Kidney epithelial cell (primary cell): Measurements from ENCODE around the gene GM2A. TPM values are rescaled to one million over a fixed set of nuclear protein-coding genes. Genes with fewer than 3 reads are reported as not detected.
"Not testable (repeated sequence)": the region's sequence is repeated elsewhere in the genome, so short reads cannot be mapped to it uniquely, and the experiment has no call there.

ENCODE experiments used
- DNase-seq: peaks from one replicate; pipeline ENCODE4 v3.0.0-alpha.2; 2010; ENCODE audit warnings: low read depth
- H3K27me3 ChIP-seq: 2 replicates; pipeline ENCODE4 v1.6.0; 2011; ENCODE audit warnings: low read length; ENCODE audit not compliant: control insufficient read depth, insufficient read depth
- H3K36me3 ChIP-seq: 2 replicates; pipeline ENCODE4 v1.5.1; 2011; ENCODE audit warnings: low read length; ENCODE audit not compliant: control insufficient read depth, insufficient read depth
- H3K4me3 ChIP-seq: 2 replicates; pipeline ENCODE4 v1.5.1; 2011; ENCODE audit warnings: low read depth, mild to moderate bottlenecking, control low read depth, low read length
- CTCF ChIP-seq: IDR thresholded peaks from 2 replicates; pipeline ENCODE4 v1.5.1; 2011; ENCODE audit warnings: mild to moderate bottlenecking, moderate library complexity, low read length, control low read depth, inconsistent platforms; ENCODE audit not compliant: insufficient read depth, poor library complexity, severe bottlenecking
- total RNA-seq: library from RNA; depleted of rRNA; stranded (reverse); fragments of >200 nt; gene quantifications from 2 replicates; pipeline ENCODE4 v1.2.3, GENCODE V29; 2015

Gene GM2A
- total RNA-seq, 1 donor from 2014 or later, result 19.0 TPM

GRCh38 chr5:151251621-151252020 lies 1.4 kb upstream of the GM2A start:
- no peak overlapping the region for H3K4me3 ChIP-seq
- no peak for TF ChIP-seq CTCF
- H3K27me3 ChIP-seq, result peaks cover 2% of the 10 kb centered on the region
- no peak for DNase-seq
- no peaks in the 10 kb centered on the region for H3K36me3 ChIP-seq

GRCh38 chr5:151253605-151253950 lies 593 bp downstream of the GM2A start:
- Histone ChIP-seq H3K4me3 (peak overlapping the region; percentile 69), H3K36me3 (no peaks in the 10 kb centered on the region), H3K27me3 (peaks cover 2% of the 10 kb centered on the region)
- no peak for DNase-seq
- TF ChIP-seq CTCF, result no peak

GRCh38 chr5:151254556-151254955 lies 1.6 kb downstream of the GM2A start:
- H3K27me3 ChIP-seq, result no peaks in the 10 kb centered on the region
- no peak for DNase-seq
- no peak for TF ChIP-seq CTCF
- no peaks in the 10 kb centered on the region for H3K36me3 ChIP-seq
- H3K4me3 ChIP-seq, result no peak overlapping the region

GRCh38 chr5:151254990-151255389 lies 2.0 kb downstream of the GM2A start:
- H3K4me3 ChIP-seq, H3K36me3 ChIP-seq, DNase-seq, H3K27me3 ChIP-seq: not testable (repeated sequence)

DNA sequence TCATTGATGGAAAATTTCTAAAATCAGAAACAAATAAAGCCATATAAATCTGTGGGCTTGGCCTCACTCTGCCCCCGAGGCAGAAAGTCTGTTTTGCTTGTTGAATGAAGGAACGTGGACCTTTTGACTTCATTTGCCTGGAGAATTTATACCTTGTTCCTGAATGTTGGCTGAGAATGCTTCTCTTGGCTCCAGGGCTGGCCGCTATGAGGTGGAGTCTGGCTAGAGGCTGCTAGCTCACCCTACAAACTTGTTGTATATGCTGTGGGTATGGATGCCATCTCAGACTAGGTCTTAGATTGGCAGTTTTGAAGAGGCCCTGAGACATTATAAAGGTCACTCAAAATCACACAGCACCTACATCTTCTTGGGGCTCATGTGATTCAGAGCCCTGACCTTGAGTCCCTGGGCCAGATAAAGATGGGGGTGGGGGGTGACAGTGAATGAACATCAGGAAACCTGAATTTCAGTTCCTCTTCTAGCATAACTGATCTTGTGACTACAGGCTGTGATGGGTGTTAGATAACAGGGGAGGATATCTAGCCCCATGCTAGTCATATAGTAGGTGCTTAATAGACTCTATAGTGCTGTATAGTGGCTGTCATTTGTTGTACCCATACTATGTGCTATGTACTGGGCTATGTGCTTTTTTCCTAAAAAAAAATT lies 2.8 kb downstream of the GM2A start:
- no peaks in the 10 kb centered on the region for H3K27me3 ChIP-seq
- H3K36me3 ChIP-seq, result no peaks in the 10 kb centered on the region
- no peak overlapping the region for H3K4me3 ChIP-seq
- no peak for TF ChIP-seq CTCF
- no peak for DNase-seq

DNA sequence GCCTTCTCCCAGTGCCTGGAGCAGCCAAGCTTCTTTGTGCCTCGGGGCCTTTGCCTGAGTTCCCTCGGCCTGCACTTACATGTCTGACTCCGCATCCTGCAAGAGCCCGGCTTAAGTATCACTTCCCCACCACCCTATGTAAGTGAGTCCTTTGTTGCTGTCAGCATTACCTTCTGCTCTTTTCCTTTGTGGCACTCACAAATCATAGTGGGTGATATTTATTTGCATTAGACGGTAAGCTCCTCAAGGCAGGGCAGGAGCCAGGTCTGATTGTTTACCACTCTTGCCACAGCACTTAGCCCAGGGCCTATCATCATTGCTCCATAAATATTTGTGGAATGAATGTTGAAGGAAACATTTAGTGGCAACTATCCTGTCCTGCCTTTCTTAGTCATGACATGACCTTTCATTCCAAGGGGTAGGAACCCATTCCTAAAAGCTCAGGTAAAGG lies 4.8 kb downstream of the GM2A start:
- Histone ChIP-seq H3K36me3 (no peaks in the 10 kb centered on the region), H3K27me3 (no peaks in the 10 kb centered on the region), H3K4me3 (no peak overlapping the region)
- no peak for DNase-seq
- TF ChIP-seq CTCF, result no peak
